GM12873 (cell line): Measurements from ENCODE around the gene DYNC1LI2.
A peak's percentile ranks its signal among the peaks of the same experiment; 100 is the strongest.

Experiments
- CTCF ChIP-seq: IDR thresholded peaks from 2 replicates; pipeline ENCODE4 v1.5.1; 2012; ENCODE audit warnings: low read depth, mild to moderate bottlenecking, moderate library complexity, low read length, control low read depth; ENCODE audit not compliant: insufficient read depth; ENCODE audit errors: missing control alignments

Gene DYNC1LI2

GRCh38 chr16:66717112-66717675, 34.2 kb downstream of the DYNC1LI2 start:
- TF ChIP-seq CTCF: peak; percentile 46

- no peak for TF ChIP-seq CTCF
Measured at GRCh38 chr16:66714654-66715307, 36.6 kb downstream of the DYNC1LI2 start.

- TF ChIP-seq CTCF: no peak
Measured at GRCh38 chr16:66714062-66714461, 37.3 kb downstream of the DYNC1LI2 start.

GRCh38 chr16:66713076-66713475, 38.3 kb downstream of the DYNC1LI2 start:
- TF ChIP-seq CTCF: no peak

- no peak for TF ChIP-seq CTCF
Measured at GRCh38 chr16:66712512-66712911, 38.9 kb downstream of the DYNC1LI2 start.

- TF ChIP-seq CTCF: no peak
Measured at GRCh38 chr16:66711581-66711980, 39.8 kb downstream of the DYNC1LI2 start.

- no peak for TF ChIP-seq CTCF
Measured at GRCh38 chr16:66706506-66706880, 44.9 kb downstream of the DYNC1LI2 start.
